SK-N-SH treated with all-trans-retinoic acid at 6 μM for 48 hours (cell line): ENCODE results near the gene NPAS3.

ENCODE experiments used
- ARNTL ChIP-seq: fragments of 450-650 bp; formaldehyde crosslinking; IDR thresholded peaks from 2 replicates; pipeline ENCODE4 v1.5.0; 2020; ENCODE audit warnings: low read depth, mild to moderate bottlenecking, moderate library complexity, borderline replicate concordance
- BACH2 ChIP-seq: fragments of 250-450 bp; sonication (Bioruptor Pico); IDR thresholded peaks from 2 replicates; pipeline ENCODE4 v1.9.0; 2021; ENCODE audit warnings: mild to moderate bottlenecking, borderline replicate concordance
- CREB5 ChIP-seq: fragments of 250-450 bp; sonication (Bioruptor Pico); IDR thresholded peaks from 2 replicates; pipeline ENCODE4 v1.5.1; 2020; ENCODE audit warnings: low read depth, mild to moderate bottlenecking, moderate library complexity
- CSDC2 ChIP-seq: fragments of 250-450 bp; sonication (Bioruptor Pico); IDR thresholded peaks from 2 replicates; pipeline ENCODE4 v1.5.0; 2020; ENCODE audit warnings: mild to moderate bottlenecking, moderate library complexity
- ESRRG ChIP-seq: fragments of 250-450 bp; sonication (Bioruptor Pico); IDR thresholded peaks from 2 replicates; pipeline ENCODE4 v1.6.1; 2021; ENCODE audit warnings: mild to moderate bottlenecking
- PATZ1 ChIP-seq: fragments of 250-450 bp; sonication (Bioruptor Pico); IDR thresholded peaks from 2 replicates; pipeline ENCODE4 v1.8.0; 2020; ENCODE audit warnings: mild to moderate bottlenecking, moderate library complexity, borderline replicate concordance
- PPARA ChIP-seq: fragments of 250-450 bp; sonication (Bioruptor Pico); IDR thresholded peaks from 2 replicates; pipeline ENCODE4 v1.5.0; 2020; ENCODE audit warnings: mild to moderate bottlenecking, borderline replicate concordance
- RARB ChIP-seq: fragments of 250-450 bp; sonication (Bioruptor Pico); IDR thresholded peaks from 2 replicates; pipeline ENCODE4 v1.8.0; 2021; ENCODE audit warnings: mild to moderate bottlenecking, moderate library complexity
- SNAI2 ChIP-seq: fragments of 250-450 bp; sonication (Bioruptor Pico); IDR thresholded peaks from 2 replicates; pipeline ENCODE4 v1.5.0; 2020; ENCODE audit warnings: mild to moderate bottlenecking, moderate library complexity
- ZC3H10 ChIP-seq: fragments of 250-450 bp; sonication (Bioruptor Pico); IDR thresholded peaks from 2 replicates; pipeline ENCODE4 v1.5.1; 2021; ENCODE audit warnings: mild to moderate bottlenecking, moderate library complexity
- ZFP30 ChIP-seq: fragments of 450-650 bp; formaldehyde crosslinking; IDR thresholded peaks from 2 replicates; pipeline ENCODE4 v1.5.0; 2022; ENCODE audit warnings: mild to moderate bottlenecking, moderate library complexity
- ZNF8 ChIP-seq: fragments of 450-650 bp; formaldehyde crosslinking; IDR thresholded peaks from 2 replicates; pipeline ENCODE4 v1.5.0; 2020; ENCODE audit warnings: mild to moderate bottlenecking, moderate library complexity

- no peak for TF ChIP-seq ZC3H10 (CRISPR knock-in tag)
- no peak for TF ChIP-seq RARB
- TF ChIP-seq CSDC2 (CRISPR knock-in tag): no peak
- no peak for TF ChIP-seq BACH2 (CRISPR knock-in tag)
- TF ChIP-seq PATZ1 (CRISPR knock-in tag): no peak
- TF ChIP-seq ZFP30 (CRISPR knock-in tag): no peak
- TF ChIP-seq SNAI2 (CRISPR knock-in tag): no peak
- TF ChIP-seq ARNTL: no peak
- no peak for TF ChIP-seq ZNF8
- TF ChIP-seq ESRRG (CRISPR knock-in tag): no peak
- no peak for TF ChIP-seq PPARA (CRISPR knock-in tag)
- TF ChIP-seq CREB5: no peak
Measured at GRCh38 chr14:33331176-33331949, 392.7 kb downstream of the NPAS3 start.
